HEK293T (cell line): Measurements from ENCODE around the gene ARHGAP27.
"Not testable (repeated sequence)": the region's sequence is repeated elsewhere in the genome, so short reads cannot be mapped to it uniquely, and the experiment has no call there.

Source experiments
- CTCF ChIA-PET: fragments of 350-600 bp; formaldehyde crosslinking; extraction: SDS; loops from one replicate; lab custom pipeline; 2021; ENCODE audit warnings: antibody characterized with exemption, inconsistent platforms; lab: Yijun Ruan, JAX
- POLR2A ChIA-PET: fragments of 350-600 bp; formaldehyde crosslinking; extraction: SDS; loops from one replicate; lab custom pipeline; 2020; ENCODE audit warnings: antibody characterized with exemption, inconsistent platforms; lab: Yijun Ruan, JAX
- DNase-seq: peaks from one replicate; pipeline ENCODE4 v3.0.0; 2012; ENCODE audit warnings: mixed read lengths; ENCODE audit errors: extremely low spot score
- ARNT ChIP-seq: fragments of 450-650 bp; IDR thresholded peaks from 2 replicates; pipeline ENCODE4 v1.6.1; 2017; ENCODE audit warnings: mild to moderate bottlenecking
- BHLHE40 ChIP-seq: fragments of 450-650 bp; IDR thresholded peaks from 2 replicates; pipeline ENCODE4 v1.6.1; 2016; ENCODE audit warnings: mild to moderate bottlenecking, moderate library complexity, borderline replicate concordance
- CTBP1 ChIP-seq: fragments of 450-650 bp; IDR thresholded peaks from 2 replicates; pipeline ENCODE4 v1.6.1; 2016; ENCODE audit warnings: borderline replicate concordance
- ELF4 ChIP-seq: fragments of 450-650 bp; IDR thresholded peaks from 2 replicates; pipeline ENCODE4 v1.6.1; 2017; ENCODE audit warnings: antibody characterized with exemption
- FOXA1 ChIP-seq: fragments of 450-650 bp; IDR thresholded peaks from 2 replicates; pipeline ENCODE4 v1.6.1; 2016; ENCODE audit warnings: mild to moderate bottlenecking
- FOXK2 ChIP-seq: fragments of 450-650 bp; IDR thresholded peaks from 2 replicates; pipeline ENCODE4 v1.6.1; 2016; ENCODE audit warnings: mild to moderate bottlenecking
- FOXM1 ChIP-seq: fragments of 450-650 bp; IDR thresholded peaks from 2 replicates; pipeline ENCODE4 v1.6.1; 2017; ENCODE audit warnings: mild to moderate bottlenecking, borderline replicate concordance
- HDGF ChIP-seq: fragments of 450-650 bp; IDR thresholded peaks from 2 replicates; pipeline ENCODE4 v1.6.1; 2017; ENCODE audit warnings: antibody characterized with exemption, borderline replicate concordance
- L3MBTL2 ChIP-seq: fragments of 450-650 bp; conservative IDR thresholded peaks from 2 replicates; pipeline ENCODE4 v1.6.1; 2016; ENCODE audit warnings: mild to moderate bottlenecking
- LEF1 ChIP-seq: fragments of 450-650 bp; IDR thresholded peaks from 2 replicates; pipeline ENCODE4 v1.6.1; 2017; ENCODE audit warnings: mild to moderate bottlenecking, borderline replicate concordance
- NFRKB ChIP-seq: fragments of 450-650 bp; IDR thresholded peaks from 2 replicates; pipeline ENCODE4 v1.6.1; 2016; ENCODE audit warnings: mild to moderate bottlenecking, moderate library complexity
- PKNOX1 ChIP-seq: fragments of 450-650 bp; IDR thresholded peaks from 2 replicates; pipeline ENCODE4 v1.6.1; 2016
- SP1 ChIP-seq: fragments of 450-650 bp; IDR thresholded peaks from 2 replicates; pipeline ENCODE4 v1.6.1; 2017
- SUZ12 ChIP-seq: fragments of 450-650 bp; IDR thresholded peaks from 2 replicates; pipeline ENCODE4 v1.6.1; 2016; ENCODE audit warnings: mild to moderate bottlenecking
- TARDBP ChIP-seq: fragments of 450-650 bp; IDR thresholded peaks from 2 replicates; pipeline ENCODE4 v1.6.1; 2016
- ZNF384 ChIP-seq: fragments of 450-650 bp; IDR thresholded peaks from 2 replicates; pipeline ENCODE4 v1.6.1; 2016

Gene ARHGAP27

DNA sequence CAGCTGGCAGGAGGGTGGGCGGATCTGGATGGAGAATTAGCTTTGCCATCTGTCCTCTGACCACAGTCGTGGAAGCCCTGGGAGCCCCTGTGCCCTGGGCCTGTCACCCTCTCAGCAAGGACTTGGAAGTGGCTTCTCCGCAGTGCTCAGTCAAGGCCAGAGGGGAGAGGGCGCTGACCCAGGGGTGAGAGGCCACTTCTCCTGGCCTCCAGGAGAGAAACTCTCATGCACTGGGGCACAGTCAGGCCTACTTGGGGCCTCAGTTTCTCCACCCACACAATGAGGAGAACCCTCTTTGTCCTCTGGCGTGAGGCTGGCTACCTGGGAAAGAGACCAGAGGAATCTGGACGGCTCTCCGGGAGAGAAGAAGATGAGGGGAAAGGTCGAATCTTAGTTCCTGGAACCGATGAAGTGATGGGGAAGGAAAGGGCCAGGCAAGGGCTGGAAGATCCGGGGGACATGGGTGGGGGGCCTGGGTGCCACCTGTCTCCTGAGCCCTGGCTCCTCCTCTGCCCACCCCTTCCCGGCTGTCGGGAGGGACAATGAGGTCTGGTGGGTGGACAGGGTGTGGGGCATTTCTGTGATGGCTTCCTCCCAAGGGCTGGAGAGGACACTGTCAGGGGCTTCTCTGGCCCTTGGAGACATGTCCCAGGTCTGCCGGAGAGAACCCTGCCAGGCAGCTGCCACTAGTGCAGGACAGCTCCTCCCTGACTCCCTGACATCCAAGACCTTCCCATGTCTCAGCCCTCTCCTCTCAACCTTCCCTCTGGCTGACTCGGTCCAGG is 9.0 kb upstream of the ARHGAP27 start:
- TF ChIP-seq FOXK2 (no peak), FOXA1 (no peak), CTBP1 (no peak), PKNOX1 (no peak), NFRKB (no peak)
- POLR2A ChIA-PET: no interaction called here
- DNase-seq: no peak
- CTCF ChIA-PET: interaction anchor here (1.1 kb wide), 1 partner anchor 16 kb away, joined by 4 read pairs; no protein-coding TSS in a partner anchor

DNA sequence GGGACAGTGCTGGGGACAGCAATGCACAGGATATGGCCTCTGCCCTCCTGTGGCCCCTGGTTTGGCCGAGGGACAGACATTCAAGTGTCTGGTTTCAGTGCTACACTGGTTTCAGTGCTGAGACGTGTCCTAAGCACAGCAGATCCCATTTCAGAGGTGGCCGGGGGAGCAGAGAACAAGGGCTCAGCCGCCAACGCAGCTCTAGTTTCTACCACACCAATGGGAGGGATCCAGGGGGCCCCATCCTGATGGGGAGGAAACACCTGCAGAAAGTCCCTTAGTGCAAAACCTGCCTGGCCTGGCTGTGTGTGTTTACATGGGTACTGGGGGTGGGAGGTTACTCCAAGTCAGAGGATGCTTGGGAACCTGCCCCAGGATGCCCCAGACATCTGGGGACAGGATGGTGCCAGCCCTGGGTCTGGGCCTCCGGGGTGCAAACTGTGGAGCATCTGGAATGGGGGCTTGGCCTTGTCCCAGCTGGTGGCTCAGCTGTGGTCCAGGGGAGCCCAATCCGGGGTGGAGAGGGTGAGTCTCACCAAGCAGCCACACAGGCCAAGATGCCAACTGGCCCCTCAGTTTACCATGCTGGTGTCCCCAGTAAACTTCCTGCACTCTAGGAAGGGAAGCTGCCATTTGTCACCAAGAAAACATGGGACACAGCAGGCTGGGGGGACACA is 8.3 kb upstream of the ARHGAP27 start:
- POLR2A ChIA-PET, DNase-seq: not testable (repeated sequence)
- CTCF ChIA-PET: interaction anchor here (0.9 to 1.5 kb wide), 2 partner anchors 15 to 46 kb away, joined by 3 to 4 read pairs; no protein-coding TSS in a partner anchor

DNA sequence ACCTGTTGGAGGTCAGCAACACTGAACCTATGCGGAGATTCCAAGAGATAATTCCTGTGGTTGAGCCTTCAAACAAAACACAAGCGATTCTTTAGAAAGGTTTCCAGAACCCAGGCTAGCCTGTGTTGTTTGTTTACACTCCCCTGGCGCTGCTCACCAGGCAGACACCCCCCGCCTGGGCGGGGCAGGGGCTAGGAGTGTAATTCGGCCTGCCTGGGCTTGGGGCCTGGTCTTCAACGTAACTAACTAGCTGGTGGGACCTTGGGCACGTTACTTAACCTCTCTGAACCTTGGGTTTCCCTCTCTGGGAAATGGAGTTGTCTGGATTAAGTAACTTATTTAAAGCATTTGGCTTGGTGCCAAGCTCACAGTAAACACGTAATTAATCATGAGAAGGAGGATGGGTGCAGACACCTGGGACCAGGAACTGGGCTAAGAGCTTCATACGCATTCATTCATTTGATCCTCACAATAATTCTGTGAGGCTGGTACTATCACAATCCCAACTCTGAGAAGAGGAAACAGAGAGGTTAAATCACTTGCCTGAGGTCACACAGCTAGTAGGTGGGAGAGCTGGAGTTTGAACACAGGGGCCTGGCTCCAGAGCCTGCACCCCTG is 7.6 kb upstream of the ARHGAP27 start:
- DNase-seq: no peak
- POLR2A ChIA-PET: no interaction called here
- CTCF ChIA-PET: interaction anchor here (0.9 to 1.5 kb wide), 2 partner anchors 15 to 45 kb away, joined by 3 to 4 read pairs; no protein-coding TSS in a partner anchor
- no peak for TF ChIP-seq SUZ12
- no peak for TF ChIP-seq ZNF384
- TF ChIP-seq BHLHE40: no peak
- TF ChIP-seq PKNOX1: no peak
- no peak for TF ChIP-seq FOXA1
- TF ChIP-seq ELF4: no peak
- no peak for TF ChIP-seq HDGF
- TF ChIP-seq TARDBP: no peak
- TF ChIP-seq NFRKB: no peak
- TF ChIP-seq L3MBTL2: no peak
- no peak for TF ChIP-seq ARNT
- no peak for TF ChIP-seq FOXM1
- no peak for TF ChIP-seq CTBP1
- no peak for TF ChIP-seq FOXK2
- TF ChIP-seq LEF1: no peak
- no peak for TF ChIP-seq SP1

GRCh38 chr17:45438931-45439610 is 6.4 kb upstream of the ARHGAP27 start:
- ChIA-PET POLR2A (no interaction called here), CTCF (interaction anchor here (1.5 kb wide), 1 partner anchor 13 kb away, joined by 4 read pairs; no protein-coding TSS in a partner anchor)
- DNase-seq: no peak
- no peak for TF ChIP-seq SP1
- no peak for TF ChIP-seq FOXM1
- TF ChIP-seq BHLHE40: no peak
- no peak for TF ChIP-seq FOXA1
- TF ChIP-seq CTBP1: no peak
- TF ChIP-seq LEF1: no peak
- TF ChIP-seq ARNT: no peak
- TF ChIP-seq L3MBTL2: no peak
- no peak for TF ChIP-seq NFRKB
- no peak for TF ChIP-seq SUZ12
- no peak for TF ChIP-seq PKNOX1
- TF ChIP-seq FOXK2: no peak
- no peak for TF ChIP-seq ELF4
- TF ChIP-seq ZNF384: no peak
- TF ChIP-seq HDGF: no peak
- no peak for TF ChIP-seq TARDBP

DNA sequence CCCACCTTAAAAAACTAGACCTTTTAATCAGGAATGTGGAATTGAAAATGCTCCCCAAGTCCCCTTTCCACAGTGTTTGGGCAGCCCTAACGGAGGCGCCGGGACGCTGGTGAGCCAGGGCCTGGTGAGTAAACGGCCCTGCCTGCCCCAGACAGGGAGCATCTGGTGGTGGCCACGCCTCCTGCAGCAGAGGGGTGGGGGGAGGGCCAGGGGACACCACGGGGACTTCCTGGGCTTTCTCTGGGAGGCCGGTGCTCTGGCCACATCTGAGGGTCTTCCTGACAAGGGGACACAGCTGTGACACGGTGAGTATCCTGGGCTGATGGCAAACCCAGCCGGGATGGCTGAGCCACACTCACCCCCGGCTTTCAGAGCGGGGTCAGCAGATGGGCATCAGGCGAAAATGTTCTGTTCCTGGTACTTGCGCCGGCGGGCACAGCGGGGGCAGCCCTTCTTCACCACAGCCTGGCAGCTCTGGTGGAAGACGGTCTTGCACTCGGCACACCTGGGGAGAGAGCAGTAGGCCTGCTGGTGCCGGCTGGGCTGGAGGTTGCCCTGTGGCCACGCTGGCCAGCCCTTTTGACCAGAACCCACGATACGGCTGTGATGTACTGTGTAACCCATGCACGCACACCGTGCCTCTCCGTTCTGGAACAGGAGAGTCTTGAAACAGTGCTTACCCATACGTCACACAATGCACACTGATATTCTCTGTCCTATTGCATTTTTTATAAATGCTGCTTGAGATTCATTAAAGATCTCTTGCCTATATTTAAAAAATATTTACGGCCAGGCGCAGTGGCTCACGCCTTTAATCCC is 5.0 kb upstream of the ARHGAP27 start:
- no peak for DNase-seq
- TF ChIP-seq CTBP1 (no peak), ELF4 (no peak), LEF1 (no peak), BHLHE40 (no peak), NFRKB (no peak), HDGF (no peak), L3MBTL2 (no peak), FOXM1 (no peak), FOXA1 (no peak), PKNOX1 (no peak), TARDBP (no peak), SP1 (no peak), ARNT (no peak), FOXK2 (no peak)
- CTCF ChIA-PET: no interaction called here
- POLR2A ChIA-PET: no interaction called here
